Stimulated activated CD4-positive, alpha-beta T cell treated with anti-CD3 and anti-CD28 coated beads, Interleukin-1b, Interleukin-23, amount 100 ng/mL, for 4 hours (primary cell): ENCODE results near the gene LYPD4.

ENCODE experiments used
- DNase-seq, 2 donors: peaks; one replicate each; pipeline ENCODE4 v3.0.0-alpha.2; 2020; ENCODE audit warnings: low read depth in 2 of 2

The LYPD4 gene

GRCh38 chr19:41851456-41851855 is 7.0 kb upstream of the LYPD4 start:
- no peak for DNase-seq

GRCh38 chr19:41850381-41850780 is 5.9 kb upstream of the LYPD4 start:
- no peak for DNase-seq

GRCh38 chr19:41849067-41849466 is 4.6 kb upstream of the LYPD4 start:
- DNase-seq = no peak

- DNase-seq = no peak
Observed at GRCh38 chr19:41848666-41849065, 4.2 kb upstream of the LYPD4 start.

GRCh38 chr19:41847351-41848105 is 3.0 kb upstream of the LYPD4 start:
- no peak for DNase-seq

- no peak for DNase-seq
Observed at GRCh38 chr19:41845051-41845590, 638 bp upstream of the LYPD4 start.

- no peak for DNase-seq
Observed at GRCh38 chr19:41845001-41845050, 343 bp upstream of the LYPD4 start, which contains the start of gene DMRTC2. Gene DMRTC2, plus strand, starts transcription at chr19:41845042. Its CDS starts 2,387 bp downstream, at chr19:41847429.

GRCh38 chr19:41843371-41843770 is 1.1 kb downstream of the LYPD4 start:
- no peak for DNase-seq

GRCh38 chr19:41839211-41839610 is 5.3 kb downstream of the LYPD4 start:
- no peak for DNase-seq

- no peak for DNase-seq
Observed at GRCh38 chr19:41837981-41838708, 6.3 kb downstream of the LYPD4 start.

- peak in 1 of 2 donors; percentile 46 for DNase-seq
Observed at GRCh38 chr19:41821003-41821735, 23.3 kb downstream of the LYPD4 start.

- no peak for DNase-seq
Observed at GRCh38 chr19:41816761-41817160, 27.7 kb downstream of the LYPD4 start.

- no peak for DNase-seq
Observed at GRCh38 chr19:41815301-41815700, 29.2 kb downstream of the LYPD4 start.

GRCh38 chr19:41813911-41814310 is 30.6 kb downstream of the LYPD4 start:
- DNase-seq = no peak

GRCh38 chr19:41811981-41812380 is 32.5 kb downstream of the LYPD4 start:
- no peak for DNase-seq

GRCh38 chr19:41811036-41811435 is 33.4 kb downstream of the LYPD4 start:
- no peak for DNase-seq

- no peak for DNase-seq
Observed at GRCh38 chr19:41810301-41810700, 34.2 kb downstream of the LYPD4 start.

GRCh38 chr19:41808663-41809566 is 35.6 kb downstream of the LYPD4 start:
- DNase-seq = no peak

- DNase-seq = no peak
Observed at GRCh38 chr19:41807176-41807575, 37.3 kb downstream of the LYPD4 start.

- DNase-seq = no peak
Observed at GRCh38 chr19:41804336-41804735, 40.1 kb downstream of the LYPD4 start.

- DNase-seq = no peak
Observed at GRCh38 chr19:41802770-41803169, 41.7 kb downstream of the LYPD4 start.

GRCh38 chr19:41801792-41802211 is 42.7 kb downstream of the LYPD4 start:
- no peak for DNase-seq
